C1 segment of cervical spinal cord (tissue), 14 donors: ENCODE measurements around the gene KRTAP10-10.
"Not testable (repeated sequence)": the region's sequence is repeated elsewhere in the genome, so short reads cannot be mapped to it uniquely, and the experiment has no call there.

ENCODE experiments used
- DNase-seq, 14 donors: peaks; one replicate each; lab custom pipeline; 2025; lab: John Stamatoyannopoulos, UW

Gene KRTAP10-10

DNA sequence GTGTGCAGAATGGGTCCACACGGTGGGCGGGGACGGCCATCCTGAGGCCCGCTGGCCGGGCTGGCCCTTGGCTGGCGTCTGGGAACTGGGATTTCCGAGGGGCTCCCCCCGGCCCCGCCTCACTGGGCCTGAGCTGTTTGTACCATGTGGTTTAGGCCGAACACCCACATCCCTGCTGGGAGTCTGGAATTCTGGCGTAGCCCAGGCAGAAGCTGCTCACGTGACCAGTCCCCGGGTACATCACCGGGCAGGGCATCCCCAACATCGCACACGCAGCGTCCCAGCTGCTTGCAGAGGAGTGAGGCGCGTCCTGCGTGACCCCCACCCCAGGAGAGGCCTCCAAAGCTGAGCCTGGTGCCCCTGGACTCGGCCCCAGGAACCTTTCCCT lies 34.7 kb upstream of the KRTAP10-10 start:
- no peak for DNase-seq

DNA sequence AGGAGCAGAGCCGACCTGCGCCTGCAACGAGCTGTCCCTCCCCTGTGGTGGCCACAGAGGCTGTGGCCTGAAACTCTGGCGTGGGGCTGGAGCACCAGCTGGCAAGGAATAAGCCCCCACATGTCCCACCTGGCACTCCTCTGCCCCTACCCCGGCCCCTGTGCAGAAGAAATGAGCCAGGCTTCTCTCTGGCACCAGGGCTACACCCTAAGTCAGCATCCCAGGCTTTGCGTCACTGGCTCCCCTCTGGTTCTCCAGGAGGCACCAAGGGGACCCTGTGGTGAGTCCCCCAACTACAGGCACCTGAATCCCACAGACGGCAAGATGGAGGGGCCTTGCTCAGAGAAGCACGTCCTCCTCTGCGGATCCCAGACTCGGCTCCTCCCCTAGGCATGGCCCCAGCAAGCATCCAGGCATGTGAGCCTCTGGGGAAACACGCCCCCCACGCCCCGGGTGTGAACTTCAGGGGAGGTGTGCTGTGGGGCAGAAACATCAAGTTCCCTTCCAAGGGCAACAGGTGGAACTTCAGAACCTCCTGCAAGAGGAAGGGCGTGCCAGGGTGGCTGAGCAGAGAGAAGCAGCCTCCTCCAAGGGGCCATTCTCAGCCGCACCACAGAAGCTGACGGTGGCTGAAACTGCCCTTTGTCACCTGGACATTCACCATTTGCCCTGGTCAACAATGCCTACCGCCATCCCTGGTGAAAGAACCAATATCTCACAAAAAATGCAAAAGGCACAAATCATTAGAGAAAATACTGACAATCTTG lies 33.9 kb upstream of the KRTAP10-10 start:
- no peak for DNase-seq

DNA sequence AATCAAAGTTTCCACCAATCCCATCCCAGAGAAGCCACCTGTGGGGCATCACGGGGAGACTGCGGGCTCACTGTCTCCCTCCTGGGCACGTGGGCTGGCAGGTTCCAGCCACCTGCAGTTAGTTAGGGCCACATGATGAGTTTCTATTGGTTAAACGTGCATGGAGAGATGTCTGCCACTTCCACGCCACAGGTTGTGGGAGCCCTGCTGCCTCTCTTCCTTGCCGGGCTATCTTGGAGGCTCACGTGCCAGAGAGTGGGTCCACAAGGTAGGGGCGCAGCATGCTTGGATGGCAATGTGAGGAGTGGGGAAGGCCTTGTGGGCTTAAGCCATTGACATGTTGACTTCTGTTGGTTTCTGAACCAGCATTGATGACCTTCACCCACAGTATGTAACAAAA lies 33.2 kb upstream of the KRTAP10-10 start:
- no peak for DNase-seq

DNA sequence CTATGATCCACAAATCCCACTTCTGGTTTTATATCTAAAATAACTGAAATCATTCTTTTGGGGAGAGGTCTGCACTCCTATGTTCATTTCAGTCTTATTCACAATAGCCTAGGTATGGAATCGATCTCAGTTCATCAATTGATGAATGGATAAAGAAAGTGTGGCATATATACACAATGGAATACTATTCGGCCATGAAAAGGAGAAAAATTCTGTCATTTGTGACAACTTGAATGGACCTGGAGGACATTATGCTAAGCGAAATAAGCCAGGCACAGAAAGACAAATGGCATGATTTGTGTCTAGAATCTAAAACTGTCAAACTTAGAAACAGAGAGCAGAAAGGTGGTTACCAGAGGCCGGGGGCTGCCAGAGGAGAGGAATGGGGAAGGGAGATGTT lies 30.7 kb upstream of the KRTAP10-10 start:
- no peak for DNase-seq

DNA sequence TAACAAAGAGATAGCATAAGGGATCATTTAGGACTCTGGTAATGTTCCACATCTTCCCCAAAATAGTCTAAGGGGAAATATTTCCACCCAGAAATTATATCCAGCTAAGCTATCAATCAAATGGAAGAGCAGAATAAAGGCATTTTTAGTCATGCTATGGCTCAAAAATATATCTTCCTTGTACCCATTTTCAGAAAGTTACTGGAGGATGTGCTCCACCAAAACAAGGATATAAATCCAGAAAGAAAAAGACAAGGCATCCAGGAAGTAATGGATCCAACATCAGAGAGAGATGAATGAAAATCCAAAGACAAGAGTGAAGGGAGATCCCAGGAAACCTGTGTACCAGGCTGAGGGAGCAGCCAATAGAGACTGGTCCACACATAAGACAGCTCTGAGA lies 28.0 kb upstream of the KRTAP10-10 start:
- DNase-seq = no peak

DNA sequence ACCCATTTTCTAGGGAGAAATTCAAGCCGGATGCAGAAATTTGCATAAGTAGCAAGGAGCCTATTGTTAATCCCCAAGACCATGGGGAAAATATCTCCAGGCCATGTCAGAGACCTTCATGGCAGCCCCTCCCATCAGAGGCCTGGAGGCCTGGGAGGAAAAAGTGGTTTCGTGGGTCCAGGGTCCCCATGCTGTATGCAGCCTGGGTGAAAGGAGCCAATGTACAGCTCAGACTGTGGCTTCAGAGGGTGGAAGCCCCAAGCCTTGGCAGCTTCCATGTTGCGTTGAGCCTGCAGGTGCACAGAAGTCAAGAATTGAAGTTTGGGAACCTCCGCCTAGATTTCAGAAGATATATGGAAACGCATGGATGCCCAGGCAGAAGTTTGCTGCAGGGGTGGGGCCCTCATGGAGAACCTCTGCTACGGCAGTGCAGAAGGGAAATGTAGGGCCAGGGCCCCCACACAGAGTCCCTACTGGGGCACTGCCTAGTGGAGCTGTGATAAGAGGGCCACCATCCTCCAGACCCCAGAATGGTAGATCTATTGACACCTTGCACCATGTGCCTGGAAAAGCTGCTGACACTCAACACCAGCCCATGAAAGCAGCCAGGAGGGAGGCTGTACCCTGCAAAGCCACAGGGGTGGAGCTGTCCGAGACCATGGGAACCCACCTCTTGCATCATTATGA lies 26.9 kb upstream of the KRTAP10-10 start:
- not testable (repeated sequence) for DNase-seq

DNA sequence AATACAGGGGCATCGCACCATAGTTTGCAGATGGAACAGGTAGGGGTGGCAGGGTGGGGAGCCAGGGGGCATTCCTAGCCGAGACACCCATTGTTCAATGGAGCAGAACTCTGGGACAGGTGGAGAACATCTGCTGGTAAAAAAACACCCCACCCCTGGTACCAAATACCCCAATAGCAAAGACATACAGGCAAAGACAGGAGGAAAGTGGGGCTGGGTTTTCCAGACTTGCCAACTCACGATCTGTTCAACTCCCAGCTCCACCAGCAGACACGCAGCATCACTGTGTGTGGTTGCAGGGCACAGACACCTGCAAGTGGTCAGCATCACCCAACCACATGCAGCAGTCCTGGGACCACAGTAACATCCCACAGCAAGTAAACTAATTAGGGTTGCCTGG lies 25.6 kb upstream of the KRTAP10-10 start:
- no peak for DNase-seq

DNA sequence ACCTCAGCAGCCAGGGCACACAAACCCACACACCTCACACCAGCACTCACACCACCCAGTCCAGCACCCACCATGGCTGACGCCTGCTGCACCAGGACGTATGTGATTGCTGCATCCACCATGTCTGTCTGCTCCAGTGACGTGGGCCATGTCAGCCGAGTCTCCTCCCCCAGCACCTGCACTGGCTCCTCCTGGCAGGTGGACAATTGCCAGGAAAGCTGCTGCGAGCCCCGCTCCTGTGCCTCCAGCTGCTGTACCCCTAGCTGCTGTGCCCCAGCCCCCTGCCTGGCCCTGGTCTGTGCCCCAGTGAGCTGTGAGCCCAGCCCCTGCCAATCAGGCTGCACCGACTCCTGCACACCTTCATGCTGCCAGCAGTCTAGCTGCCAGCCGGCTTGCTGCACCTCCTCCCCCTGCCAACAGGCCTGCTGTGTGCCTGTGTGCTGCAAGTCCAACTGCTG lies 25.1 kb upstream of the KRTAP10-10 start, which contains the start of gene KRTAP10-8:
TSS of gene KRTAP10-8 (plus strand) at position 51 of the 458 bp plus-strand sequence. CDS start at position 73, 22 bp downstream.
- DNase-seq = no peak

DNA sequence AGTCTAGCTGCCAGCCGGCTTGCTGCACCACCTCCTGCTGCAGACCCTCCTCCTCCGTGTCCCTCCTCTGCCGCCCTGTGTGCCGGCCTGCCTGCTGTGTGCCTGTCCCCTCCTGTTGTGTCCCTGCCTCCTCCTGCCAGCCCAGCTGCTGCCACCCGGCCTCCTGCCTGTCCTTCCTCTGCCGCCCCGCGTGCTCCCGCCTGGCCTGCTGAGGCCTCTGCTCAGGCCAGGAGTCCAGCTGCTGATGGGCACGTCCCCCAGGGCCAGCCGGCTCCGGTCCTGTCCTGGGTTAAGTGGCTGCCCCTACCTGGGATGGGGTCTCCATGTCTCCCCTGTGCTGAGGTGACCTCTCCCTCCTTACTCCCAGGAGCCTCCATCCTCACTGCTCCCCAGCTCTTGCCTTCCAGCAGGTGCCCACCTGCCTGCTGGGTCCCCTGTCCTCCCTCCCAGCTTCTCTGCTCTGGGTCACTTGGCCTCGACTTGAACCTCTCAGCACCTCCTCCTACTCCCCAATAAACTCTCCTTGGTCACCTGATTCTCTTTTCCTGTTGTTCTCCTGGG lies 24.4 kb upstream of the KRTAP10-10 start:
- DNase-seq = no peak

DNA sequence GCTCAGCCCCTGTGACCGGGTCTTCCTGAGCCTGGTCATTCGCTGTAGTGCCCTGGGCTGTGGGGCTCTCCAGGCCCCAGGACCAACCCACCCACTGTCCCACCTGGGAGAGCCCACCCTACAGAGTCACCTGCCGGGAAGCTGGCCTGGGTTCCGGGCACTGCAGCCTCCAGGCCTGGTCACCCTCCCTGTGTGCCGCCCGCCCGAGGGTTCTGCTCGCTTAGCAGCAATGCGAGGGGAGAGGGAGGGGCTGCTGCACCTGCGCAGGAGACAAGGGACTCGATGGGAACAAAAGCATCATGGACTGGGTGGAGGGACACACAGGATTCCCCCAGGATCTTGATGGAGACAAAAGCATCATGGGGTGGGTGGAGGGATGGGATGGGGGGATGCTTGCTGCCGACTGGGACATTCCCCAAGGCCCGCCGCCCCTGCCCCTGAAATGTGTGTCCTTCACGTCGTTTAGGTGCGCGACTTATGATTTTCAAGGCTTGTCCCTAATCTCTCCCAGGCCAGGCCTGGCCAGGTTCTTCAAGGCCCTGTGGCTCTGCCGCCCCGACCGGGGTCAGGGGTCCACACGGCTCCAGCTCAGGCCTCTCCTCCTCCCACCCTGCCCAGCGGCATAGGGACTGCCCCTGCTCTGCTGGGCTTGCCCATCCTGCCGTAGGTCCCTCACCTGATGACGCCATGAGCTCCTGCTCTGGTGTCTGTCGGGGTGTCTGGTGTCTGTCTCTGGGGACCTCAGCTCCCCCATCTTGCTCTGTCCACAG lies 23.6 kb upstream of the KRTAP10-10 start:
- no peak for DNase-seq

DNA sequence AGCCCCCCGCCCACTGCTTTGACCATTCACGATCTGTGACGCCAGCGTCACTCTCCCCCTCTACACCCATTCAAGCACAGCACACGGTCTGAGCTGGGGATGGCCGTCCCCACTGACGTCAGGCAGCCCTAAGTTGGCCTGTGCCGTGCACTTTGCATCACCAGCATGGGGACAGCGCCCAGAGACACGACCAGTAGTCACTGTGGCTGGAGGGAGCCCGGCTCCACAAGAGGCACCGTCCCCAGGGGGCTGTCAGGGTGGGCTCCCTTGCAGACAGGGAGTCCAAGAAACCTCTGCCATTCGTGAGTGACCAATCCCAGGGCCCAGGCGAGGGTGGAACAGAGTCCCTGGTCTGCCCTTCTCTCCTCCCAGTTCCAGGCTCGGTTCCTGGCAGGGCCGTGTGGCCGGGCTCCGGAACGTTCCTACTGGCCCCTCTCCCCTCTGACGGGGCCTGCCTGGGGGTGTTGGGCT lies 23.0 kb upstream of the KRTAP10-10 start:
- DNase-seq = no peak

DNA sequence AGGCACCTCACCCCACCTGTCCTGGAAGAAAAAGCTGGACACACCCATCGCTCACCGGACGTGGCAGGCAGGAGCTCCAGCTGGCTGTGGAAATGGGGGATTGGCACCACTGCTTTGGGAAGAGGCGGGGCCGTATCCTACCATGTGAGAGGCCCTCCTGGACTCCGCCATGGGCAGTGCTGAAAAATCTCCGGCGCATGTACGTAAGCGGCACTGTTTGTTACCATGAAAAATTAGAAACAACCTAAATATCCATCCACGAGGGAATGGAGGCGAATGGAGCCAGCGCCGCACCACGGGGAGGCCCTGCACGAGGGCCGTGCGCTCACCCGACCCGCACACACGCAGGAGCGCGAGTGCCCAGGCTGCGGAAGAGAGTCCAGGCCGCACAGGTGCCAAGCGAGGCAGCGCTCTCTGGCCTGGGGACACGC lies 22.2 kb upstream of the KRTAP10-10 start:
- no peak for DNase-seq

DNA sequence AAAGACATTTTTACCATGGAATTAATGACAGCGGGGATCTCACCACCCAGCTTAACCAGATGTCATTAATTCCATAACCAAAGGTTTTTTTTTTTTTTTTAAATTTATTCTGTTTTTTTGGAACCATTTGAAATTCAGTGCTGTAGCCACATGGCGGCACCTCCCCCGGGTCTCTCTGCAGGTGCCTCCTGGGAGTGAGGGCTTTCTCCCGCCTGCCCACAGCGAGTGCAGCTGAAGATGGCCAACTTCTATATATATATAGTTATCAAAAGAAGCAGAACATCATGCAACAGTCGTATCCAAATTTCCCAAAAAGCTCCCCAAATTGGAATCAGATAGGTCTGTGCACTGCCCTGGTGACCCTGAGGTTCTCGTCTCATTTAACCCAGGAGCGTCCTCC lies 21.7 kb upstream of the KRTAP10-10 start:
- DNase-seq = no peak

DNA sequence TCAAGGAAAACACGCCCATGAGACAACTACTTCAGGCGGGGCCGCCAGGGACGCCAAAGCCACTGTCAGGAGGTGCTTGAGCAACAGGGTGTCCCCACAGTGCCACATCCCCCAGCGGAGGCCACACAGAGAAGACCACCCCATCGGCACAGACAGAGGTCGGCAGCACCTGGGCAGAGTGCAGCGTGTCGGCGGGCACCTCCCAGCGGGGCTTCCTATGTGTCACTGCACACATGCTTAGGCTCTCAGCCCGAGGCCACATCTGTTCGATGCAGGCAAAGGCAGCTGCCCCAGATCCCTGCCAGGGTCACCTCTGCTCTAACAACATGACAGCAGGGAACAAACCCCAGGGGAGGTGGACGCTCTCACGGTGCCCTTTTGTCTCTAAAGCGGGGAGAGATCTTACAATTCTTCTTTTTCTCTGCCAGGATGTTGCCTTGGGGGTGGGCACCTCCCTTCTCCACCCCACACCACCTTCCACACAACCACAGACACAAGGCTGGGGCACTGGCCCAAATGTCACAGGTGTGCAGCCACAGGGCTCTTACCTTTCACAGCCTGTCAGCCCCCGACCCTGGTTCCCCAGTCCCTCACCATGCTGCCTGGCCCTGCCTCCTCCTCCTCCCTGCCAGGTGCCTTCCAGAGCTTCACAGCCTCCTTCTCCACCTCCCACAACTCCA lies 21.1 kb upstream of the KRTAP10-10 start:
- DNase-seq = no peak

DNA sequence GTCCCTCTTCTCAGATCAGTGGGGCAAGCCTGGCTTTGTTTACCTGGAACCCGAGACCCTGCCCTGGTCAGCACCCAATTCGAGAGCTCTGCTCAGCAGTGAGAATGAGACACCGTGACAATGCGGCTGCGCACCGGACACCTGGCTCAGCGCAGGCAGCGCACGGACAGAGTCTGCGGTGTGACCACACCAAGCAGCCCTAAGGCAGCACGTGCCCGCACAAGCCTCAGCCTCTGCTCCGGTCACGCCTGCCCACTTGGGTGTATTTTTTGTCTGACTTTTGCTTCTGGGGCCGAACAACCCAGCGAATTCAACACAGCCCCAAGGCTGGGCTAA lies 20.6 kb upstream of the KRTAP10-10 start:
- no peak for DNase-seq

DNA sequence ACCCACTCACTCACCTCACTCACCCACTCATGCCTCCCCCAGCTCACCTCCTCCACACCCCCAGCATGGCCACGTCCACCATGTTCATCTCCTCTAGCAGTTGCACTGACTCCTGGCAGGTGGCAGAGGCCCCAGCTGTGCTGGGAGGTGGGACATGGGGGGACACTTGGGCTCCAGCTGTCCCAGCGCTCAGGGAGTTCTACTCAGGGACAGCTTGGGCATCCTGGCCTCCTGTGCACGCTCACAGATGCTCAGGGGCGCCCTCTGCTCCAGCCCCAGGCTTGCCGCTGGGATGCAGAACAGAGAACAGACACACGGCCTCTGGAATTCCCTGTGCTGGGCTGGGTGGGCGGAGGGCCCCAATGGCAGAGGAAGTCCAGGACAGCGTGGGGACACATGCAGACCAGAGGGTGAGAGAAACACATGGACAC lies 20.1 kb upstream of the KRTAP10-10 start:
- no peak for DNase-seq

DNA sequence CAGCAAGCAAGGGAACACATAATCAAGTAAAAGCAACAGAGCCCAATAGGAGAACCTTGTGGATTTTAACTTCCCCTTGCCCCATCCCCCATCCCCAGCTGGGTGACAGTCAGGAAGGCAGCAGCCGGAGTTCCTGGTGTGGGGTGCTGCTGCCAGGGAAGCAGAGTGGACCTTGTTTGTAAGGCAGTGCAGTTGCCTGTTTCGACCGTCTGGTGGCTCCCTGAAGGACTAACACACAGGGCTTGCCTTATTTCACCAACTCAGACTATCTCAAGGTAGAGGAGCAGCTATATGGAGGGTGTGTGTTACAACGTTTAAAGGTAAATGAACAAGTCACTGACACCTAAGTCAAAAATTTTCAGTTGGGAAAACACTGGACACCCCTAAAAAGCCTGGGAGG lies 18.7 kb upstream of the KRTAP10-10 start:
- DNase-seq = no peak

DNA sequence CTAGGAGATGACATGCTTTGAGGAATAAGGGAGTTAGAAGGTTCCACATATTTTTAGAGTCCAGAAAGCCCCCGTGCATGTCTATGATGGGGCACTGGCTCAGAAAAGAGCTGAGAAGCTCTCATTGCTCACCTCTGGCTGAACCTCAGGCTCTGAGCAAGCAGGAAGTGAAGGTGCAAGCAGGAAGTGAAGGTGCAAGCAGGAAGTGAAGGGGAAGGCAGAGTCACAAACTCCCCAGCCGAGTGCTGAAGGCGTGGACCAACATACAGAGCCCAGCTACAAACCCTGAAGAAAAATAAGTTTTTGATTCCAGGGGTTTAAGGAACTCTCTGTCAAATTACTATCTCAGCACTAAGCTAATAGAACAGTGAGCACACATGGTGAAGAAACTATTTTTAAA lies 18.2 kb upstream of the KRTAP10-10 start:
- no peak for DNase-seq

DNA sequence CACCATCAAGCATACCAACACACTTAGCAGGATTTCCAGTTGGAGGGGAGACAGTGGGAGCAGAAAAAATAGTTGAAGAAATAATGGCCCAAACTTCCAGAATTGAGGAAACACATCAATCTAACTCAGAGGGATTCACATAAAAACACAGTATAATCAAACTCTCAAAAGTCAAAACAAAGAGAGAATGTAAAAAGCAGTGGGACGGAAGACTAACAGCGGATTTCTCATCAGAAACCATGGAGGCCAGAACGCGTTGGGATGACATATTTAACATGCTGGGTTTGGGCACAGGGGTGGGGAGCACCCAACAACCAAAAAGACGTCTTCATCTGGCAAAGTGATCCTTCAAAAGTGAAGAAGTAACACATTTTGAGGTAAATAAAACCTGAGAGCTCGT lies 17.3 kb upstream of the KRTAP10-10 start:
- no peak for DNase-seq

DNA sequence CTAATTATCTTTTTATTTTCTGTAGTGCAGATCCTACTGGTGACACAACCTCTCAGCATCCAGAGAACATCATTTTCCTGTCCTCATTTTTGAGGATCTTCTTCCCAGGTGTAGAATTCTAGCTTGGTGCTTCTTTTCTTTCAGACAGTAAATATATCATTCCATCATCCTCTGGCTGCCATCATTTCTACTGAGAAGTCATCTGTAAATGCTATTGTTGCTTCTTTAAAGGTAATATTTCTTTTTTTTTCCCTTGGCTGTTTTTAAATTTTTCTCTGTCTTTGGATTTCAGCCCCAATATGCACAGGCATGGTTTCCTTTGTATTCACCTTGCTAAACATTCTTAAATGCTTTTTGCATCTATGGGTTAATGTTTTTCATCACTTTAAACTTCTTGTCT lies 13.6 kb upstream of the KRTAP10-10 start:
- DNase-seq = no peak

DNA sequence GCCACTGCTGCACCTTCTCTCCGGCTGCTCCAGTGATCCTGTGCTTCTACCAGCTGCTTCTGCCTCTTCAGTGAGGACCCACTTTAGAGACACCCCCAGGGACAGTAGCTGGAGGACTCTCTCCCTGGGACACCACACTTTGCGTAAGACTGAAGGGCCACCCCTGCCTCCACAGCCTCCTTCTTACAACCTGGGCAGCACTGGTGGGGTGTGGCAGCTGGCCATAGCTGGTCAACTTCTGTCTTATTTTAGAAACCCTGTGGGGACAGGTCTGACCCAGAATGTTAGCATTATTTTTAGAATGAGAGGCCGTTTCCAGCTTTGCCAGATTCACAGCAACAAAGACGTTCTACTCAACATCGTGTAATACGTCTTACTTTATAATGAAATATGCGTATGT lies 11.4 kb upstream of the KRTAP10-10 start:
- DNase-seq = no peak
